GM18507 (cell line): ENCODE data around the gene KIAA0232.
A peak's percentile ranks its signal among the peaks of the same experiment; 100 is the strongest.
"Not testable (repeated sequence)": the region's sequence is repeated elsewhere in the genome, so short reads cannot be mapped to it uniquely, and the experiment has no call there.

Source experiments
- DNase-seq: peaks from one replicate; pipeline ENCODE4 v3.0.0; 2011; ENCODE audit warnings: low read depth; ENCODE audit not compliant: insufficient read length; ENCODE audit errors: extremely low spot score
- FAIRE-seq: peaks from 2 replicates; lab custom pipeline; 2011; peaks lifted over from hg19 to GRCh38; lab: Jason Lieb, UNC

KIAA0232 gene

DNA sequence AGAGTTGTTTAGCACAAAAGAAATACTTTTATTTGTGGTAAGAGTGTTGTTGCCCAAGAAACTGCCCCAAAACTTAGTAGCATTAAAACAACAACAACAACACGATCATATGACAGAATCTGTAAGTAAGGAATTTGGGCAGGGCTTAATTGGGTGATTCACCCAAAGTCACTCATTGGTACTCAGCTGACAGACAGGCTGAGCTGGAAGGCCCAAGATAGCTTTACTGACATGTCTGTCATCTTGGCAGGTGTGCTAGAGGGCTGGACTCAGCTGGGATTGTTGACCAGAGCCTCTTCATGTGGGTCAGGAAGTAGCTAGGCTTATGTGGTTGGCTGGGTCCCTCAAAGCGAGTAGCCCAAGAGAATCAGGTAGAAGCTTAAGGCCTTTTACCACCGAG is 52.3 kb downstream of the KIAA0232 start:
- FAIRE-seq (no peak), DNase-seq (no peak)

DNA sequence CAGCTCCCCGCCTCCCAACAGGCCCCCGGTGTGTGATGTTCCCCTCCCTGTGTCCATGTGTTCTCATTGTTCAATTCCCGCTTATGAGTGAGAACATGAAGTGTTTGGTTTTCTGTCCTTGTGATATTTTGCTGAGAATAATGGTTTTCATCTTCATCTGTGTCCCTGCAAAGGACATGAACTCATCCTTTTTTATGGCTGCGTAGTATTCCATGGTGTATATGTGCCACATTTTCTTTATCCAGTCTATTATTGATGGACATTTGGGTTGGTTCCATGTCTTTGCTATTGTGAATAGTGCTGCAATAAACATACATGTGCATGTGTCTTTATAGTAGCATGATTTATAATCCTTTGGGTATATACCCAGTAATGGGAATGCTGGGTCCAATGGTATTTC is 53.1 kb downstream of the KIAA0232 start:
- DNase-seq, FAIRE-seq: not testable (repeated sequence)

DNA sequence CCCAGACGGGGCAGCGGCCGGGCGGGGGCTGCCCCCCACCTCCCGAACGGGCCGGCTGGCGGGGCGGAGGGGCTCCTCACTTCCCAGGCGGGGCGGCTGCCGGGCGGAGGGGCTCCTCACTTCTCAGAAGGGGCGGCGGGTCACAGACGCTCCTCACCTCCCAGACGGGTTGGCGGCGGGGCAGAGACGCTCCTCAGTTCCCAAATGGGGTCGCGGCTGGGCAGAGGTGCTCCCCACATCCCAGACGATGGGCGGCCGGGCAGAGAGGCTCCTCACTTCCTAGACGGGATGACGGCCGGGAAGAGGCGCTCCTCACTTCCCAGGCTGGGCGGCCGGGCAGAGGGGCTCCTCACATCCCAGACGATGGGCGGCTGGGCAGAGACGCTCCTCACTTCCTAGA is 54.6 kb downstream of the KIAA0232 start:
- FAIRE-seq: not testable (repeated sequence)

DNA sequence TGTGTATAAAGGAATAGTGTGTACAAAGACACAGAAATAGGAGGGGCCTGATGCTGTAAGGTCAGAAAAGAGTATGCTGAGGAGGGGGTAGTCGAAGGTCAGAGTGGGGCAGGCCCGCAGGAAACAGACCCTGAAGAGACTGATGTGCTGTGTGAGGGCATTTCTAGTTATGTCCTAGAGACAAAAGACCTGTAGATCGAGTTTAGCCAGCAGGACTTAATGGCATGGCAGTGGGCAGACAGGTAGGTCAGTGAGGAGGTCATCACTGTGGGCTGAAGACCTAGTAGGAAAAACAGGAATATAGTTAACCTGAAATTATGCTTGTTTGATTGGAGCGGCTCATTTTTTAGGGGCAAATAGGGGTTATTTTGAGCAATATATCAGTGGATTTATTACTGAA is 57.1 kb downstream of the KIAA0232 start:
- FAIRE-seq (no peak), DNase-seq (no peak)

More for the DNA sequence above, 54.6 kb downstream of the KIAA0232 start:
- DNase-seq: not testable (repeated sequence)

DNA sequence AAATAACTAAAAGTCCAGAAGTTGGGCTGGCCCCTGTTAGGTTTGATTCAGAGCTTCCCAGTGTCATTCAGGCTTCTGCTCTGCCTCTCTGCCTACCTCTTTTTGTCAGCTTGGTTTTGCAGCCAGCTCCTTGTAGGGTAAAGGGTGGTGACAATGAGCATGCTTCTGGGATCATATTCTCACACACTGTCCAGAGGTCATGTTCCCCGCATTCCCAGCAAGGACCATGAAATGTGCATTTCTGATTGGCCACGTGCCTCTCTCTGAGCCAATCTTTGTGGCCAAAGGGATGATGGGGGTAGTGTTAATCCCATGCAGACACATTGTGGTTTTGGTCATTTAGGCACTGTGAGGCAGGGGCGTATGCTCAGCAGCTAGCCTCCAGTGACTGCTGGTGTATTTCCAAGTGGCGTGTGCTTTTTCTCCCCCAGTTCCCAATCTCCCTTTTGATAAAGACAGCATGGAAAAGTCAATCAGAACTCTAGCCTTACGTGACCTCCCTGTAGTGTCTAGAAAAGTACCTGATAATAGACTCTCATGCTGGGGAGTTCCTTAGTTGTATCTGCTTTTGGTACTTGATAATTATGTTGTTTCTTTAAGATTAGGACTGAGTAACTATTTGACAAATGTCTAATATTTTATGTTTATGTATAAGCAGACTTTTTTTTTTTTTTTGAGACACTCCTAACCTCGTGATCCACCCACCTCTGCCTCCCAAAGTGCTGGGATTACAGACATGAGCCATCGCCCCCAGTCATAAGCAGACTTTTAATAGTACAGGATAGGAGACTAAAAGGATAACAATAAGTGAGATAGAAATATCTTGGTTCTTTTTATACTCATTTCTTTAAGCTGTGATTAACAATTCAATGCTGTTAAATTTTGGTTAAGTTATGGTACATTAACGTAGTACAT is 57.8 kb downstream of the KIAA0232 start:
- FAIRE-seq (no peak), DNase-seq (no peak)

DNA sequence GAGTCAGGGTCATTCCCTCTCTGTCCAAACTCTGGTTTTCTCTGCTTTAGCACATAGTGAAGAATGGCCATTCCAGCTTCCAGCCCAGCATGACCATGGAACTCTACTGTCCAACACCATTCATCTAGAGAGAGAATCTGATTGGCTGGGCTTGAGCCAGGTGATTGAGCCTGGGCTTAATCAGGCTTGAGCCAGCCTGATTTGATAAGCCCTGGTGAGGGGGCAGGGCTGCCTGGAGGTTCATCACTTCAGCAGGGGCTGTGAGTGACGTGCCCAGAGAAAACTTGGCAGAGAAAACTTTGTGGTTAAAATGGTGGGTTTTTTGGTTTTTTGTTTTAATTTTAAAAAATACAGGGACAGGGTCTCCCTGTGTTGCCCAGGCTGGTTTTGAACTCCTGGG is 62.5 kb downstream of the KIAA0232 start:
- DNase-seq (no peak), FAIRE-seq (no peak)

DNA sequence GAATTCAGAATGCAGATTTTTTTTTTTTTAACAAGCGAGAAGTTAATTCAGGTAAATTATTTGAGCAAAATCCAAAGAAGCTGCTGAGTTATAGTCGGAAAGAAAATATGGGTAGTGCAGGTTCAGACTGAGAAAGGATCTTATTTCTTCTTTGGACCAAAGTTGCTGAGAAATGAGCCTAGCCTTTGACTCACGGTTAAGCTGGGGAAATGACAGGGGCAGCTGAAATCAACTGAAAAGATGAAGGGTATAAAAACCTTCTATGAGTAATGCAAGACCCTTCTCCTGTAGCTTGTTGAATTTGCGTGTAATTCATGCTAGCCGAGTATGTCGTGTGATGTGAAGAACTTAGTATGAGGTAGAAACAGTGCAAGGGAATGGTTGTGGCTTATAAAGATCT is 63.0 kb downstream of the KIAA0232 start:
- DNase-seq (no peak), FAIRE-seq (no peak)

DNA sequence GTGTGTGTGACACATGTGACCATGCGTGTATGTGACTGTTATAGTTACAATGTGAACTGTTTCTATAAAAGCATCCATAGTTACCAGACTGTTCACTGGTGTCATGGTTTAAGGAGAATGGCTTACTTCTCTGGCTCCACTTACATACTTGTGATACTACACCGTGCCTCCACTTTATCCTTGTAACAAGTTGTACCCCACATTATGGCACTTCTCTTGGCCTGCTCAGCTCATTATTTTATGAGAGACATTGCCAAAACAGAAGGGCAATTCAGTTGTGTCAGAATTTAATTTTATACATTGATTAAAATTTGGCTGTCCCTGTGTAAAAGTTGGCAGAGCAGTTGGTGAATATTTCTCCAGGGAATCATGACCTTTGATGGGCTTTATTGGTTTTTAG is 64.7 kb downstream of the KIAA0232 start:
- FAIRE-seq: no peak
- no peak for DNase-seq

DNA sequence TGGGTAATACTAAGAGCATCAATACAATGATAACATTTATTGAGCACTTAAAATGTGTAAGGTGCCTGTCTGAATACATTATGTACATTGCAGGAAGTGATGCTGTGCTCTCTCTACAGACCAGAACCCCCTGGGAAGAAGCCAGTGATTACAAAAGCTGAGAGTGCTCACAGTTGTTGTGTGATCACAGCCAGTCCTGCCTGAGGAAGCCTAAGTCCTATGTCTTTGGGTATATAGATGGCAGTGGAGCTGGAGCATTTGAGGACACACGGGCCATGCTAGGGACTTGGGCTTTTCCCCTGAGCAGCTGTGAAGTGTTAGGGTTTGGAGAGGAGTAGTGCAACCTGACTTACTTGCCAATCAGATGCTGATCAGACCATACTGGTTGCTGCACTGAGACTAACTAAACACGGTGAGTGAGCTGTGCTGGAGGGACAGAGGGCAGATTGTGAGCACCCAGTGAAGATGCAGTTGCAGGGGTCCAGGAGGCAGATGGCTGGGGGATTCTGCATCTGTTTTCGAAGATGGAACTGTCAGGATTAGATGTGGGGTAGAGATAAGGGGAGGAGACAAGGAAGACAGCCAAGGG is 66.3 kb downstream of the KIAA0232 start:
- DNase-seq (no peak), FAIRE-seq (no peak)

DNA sequence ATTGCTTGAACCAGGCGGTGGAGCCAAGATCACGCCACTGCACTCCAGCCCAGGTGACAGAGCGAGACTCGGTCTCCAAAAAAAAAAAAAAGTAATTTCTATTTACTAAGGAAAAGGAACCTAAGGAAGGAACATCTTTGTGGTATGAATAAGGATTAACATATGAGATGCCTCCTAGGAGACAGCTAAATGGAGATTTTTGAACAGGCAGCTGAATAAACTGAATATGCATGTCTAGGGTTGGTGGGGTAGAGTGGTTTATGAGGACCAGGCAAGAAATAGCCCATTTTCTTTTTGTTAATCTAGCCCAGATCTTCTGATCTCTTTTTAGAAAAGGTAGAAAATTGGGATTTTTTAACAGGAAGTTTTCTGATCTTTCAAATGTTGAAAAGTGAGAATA is 67.2 kb downstream of the KIAA0232 start:
- FAIRE-seq: no peak

DNA sequence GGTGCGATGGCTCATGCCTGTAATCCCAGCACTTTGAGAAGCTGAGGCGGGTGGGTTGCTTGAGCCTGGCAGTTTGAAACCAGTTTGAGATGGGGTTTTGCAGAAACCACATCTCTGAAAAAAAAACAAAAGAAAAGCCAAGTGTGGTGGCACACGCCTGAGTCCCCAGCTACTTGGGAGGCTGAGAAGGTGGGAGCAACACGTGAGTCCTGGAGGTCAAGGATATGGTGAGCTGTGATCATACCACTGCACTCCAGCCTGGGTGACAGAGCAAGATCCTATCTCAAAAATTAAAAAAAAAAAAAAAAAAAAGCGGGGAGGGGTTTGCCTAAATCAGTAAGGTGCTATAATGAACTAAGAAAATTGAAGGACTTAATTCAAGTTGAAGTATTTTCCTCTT is 68.9 kb downstream of the KIAA0232 start:
- DNase-seq (no peak), FAIRE-seq (no peak)

More for the DNA sequence above, 67.2 kb downstream of the KIAA0232 start:
- no peak for DNase-seq

DNA sequence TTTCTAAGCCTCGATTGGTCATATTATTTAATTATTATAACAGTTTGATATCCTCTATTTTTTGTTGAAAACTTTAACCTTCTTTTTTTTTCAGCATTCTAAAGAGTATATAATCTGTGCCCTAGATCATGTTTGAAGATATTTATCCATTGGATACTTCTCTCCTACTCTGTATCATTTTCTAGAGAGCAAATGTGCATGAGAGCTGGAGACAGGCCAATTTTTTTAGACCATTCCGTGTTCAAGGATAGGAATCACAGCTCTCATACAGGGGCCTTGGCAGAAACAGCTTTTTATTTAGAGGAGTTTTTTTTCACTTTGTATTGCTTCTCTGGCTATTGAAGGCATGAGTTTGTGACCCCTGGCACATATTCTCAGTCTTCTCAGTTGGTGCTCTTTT is 69.4 kb downstream of the KIAA0232 start:
- DNase-seq (no peak), FAIRE-seq (no peak)

DNA sequence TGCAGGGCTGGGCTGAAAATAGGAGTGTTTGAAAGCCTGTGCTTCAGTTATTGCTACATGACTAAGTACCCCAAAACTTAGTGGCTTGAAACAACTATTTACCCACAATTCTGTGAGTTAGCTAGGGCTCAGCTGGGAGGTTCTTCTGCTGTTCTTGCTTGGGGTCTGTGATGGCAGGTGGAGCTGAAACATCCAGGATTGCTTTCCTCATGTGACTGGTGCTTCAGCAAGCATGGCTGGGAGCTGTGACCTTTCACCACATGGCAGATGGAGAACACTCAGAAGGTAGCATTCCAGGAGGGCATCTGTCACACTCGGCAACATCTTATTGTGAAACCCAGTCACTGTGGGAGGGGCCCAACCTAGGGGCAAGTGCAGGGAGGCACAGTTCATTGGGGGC is 70.1 kb downstream of the KIAA0232 start:
- DNase-seq: no peak
- no peak for FAIRE-seq

DNA sequence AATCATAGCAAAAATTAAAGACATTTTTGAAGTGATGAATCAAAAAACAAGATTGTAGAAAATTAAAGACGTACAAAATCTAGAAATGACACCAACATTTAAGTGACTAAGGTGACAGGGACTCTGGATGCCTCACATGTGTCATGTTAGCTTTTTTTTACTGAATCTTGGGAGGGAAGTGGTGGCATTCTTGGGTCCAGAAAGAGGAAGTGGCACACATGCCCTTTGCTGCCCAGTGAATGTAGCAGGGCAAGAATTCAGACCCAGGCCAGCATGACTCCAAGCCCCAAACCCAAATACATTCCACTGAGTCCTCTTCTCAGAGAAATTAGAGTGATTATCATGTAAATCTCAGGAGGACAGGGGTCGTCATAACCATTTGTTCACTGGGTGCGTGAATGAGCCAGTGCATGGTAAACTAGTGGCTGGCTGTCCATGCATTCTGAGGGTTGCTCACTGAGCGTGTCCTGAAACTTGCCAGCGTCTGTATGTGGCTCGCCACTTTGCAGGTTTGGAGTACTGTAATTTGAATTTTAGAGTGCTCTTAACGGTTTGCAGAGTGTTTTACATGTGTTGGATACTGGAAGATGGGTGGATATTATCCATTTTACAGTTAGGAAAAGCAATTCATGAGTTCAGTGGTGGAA is 71.7 kb downstream of the KIAA0232 start:
- no peak for DNase-seq

DNA sequence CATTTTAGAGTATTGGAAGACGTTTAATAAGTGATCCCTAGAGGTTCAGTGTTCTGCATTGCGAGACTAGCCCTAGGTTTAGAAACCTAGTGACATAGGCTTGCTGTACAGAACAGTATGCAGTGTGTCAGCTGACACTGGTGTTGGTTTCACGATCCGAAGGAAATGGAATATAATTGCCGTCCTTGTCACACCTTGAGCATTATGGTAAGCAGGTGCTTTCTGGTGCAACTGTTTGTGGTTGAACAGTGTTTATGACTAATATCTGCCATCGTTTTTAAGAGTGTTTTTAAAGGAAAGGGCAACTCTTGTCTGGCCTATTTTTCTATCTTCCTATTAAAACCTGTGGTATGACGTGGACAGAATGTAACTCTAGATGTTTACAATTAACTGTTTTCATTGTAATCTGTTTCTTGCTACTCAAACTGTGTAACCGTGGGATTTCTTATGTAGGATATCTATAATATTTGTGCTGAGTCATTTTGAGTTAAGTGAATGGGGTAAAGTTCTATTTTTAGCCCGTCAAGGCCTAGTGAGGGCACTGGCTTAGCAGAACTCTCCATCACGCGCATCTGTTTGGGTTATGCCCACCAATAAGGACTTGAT is 73.3 kb downstream of the KIAA0232 start:
- DNase-seq (peak; percentile 52), FAIRE-seq (peak; percentile 96)

More for the DNA sequence above, 71.7 kb downstream of the KIAA0232 start:
- peak; percentile 75 for FAIRE-seq

DNA sequence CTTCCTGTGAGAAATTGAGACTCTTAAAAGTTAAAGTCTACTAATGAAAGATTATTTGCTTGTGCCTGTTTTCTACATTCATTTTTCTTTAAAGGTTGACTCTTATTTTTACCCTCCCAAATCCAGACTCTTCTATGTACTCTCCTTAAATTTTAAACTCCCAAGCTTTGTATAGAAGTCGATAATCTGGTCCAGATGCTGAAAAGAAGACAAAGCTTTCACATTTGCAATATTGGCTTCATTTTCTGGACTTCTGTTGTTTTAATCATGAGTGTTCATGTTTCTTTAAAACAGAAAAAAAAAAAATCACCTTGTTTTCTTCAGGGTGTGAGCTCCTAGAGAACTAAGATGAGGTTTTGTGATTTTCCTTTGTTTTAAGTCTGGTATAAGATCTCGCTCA is 73.9 kb downstream of the KIAA0232 start:
- no peak for DNase-seq
- no peak for FAIRE-seq

DNA sequence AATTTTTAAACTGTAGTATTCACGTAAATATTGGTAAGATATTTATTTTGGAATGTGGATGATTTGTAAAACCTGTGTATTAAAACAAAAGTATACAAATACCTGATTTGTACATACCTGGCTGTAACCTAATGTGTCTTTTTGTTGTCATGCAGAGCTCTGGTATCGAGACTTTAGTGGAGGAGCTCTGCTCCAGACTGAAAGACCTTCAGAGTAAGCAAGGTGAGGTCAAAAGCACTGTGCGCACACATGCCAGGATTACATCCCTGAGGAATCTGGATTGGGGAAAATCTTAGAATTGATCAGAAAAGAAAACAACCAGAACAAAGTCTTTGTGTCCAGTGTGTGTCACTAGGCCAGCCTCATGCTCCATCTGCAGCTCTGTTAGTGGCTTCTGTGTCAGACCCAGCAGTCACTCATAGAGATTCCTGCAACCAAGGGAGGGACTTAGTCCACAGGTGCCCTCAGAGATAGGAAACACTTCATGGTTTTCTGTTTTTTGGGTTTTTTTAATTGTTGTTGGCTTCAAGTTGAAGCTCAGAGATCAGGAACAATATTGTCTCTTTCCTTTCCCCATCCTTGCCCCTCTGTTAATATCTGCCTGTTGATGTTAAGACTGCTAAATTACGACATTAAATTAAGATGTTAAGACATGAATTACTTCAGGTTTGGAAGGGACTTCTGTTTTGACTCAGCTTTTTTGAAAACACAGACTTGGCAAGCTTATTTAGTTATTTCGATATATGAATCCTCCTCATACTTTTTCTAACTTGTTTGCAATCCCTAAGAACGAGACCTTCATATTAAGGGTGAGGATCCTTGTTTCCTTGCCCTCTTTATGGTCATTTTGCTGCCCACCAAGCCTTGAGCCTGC is 74.7 kb downstream of the KIAA0232 start:
- DNase-seq (no peak), FAIRE-seq (no peak)

DNA sequence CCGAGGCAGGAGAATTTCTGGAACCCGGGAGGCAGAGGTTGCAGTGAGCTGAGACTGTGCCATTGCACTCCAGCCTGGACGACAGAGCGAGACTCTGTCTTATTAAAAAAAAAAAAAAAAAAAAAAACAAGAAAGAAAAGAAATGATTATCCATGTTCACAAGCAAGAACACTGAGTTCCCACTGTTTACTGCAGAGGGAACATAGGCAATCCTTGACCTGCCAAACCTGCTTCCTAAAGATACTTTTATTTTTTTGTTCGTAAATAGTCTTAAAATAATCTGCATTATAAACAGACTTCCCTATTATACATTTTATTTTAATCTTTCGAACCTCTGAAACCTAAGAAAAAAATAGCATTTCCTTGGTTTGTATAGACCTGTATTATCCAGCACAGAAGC is 76.5 kb downstream of the KIAA0232 start:
- no peak for FAIRE-seq

DNA sequence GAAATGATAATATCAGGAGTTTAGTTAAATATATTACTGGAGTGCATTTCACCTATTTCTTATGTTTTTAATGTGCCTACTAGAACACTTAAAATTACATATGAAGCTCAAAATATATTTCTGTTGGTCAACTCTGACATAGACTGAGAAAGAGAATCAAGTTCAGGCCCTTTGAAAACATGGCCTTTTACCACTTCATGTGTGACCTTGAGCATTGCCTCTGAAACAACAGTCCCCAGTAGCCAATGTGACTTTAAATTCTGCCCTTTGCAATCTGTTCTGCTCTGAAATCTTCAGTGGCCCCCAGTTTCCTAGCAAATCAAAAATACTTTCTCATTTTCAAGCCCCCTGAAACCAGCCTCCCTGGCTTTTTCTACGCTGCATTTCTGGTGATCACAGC is 77.0 kb downstream of the KIAA0232 start:
- FAIRE-seq: no peak
- no peak for DNase-seq

More for the DNA sequence above, 76.5 kb downstream of the KIAA0232 start:
- no peak for DNase-seq
